B cell (primary cell): Measurements from ENCODE around the gene SMG1.

Experiments
- EZH2 ChIP-seq: IDR thresholded peaks from 2 replicates; pipeline ENCODE4 v1.6.1; 2012; ENCODE audit warnings: borderline replicate concordance, low read depth, mild to moderate bottlenecking, moderate library complexity, low read length; ENCODE audit not compliant: insufficient read depth, poor library complexity, severe bottlenecking
- TF ChIP-seq, protein P1 (sequence below): fragments of 200-600 bp; IDR thresholded peaks from one replicate; pipeline ENCODE4 v1.8.0; 2022; ENCODE audit warnings: antibody characterized with exemption, mild to moderate bottlenecking

DNA sequence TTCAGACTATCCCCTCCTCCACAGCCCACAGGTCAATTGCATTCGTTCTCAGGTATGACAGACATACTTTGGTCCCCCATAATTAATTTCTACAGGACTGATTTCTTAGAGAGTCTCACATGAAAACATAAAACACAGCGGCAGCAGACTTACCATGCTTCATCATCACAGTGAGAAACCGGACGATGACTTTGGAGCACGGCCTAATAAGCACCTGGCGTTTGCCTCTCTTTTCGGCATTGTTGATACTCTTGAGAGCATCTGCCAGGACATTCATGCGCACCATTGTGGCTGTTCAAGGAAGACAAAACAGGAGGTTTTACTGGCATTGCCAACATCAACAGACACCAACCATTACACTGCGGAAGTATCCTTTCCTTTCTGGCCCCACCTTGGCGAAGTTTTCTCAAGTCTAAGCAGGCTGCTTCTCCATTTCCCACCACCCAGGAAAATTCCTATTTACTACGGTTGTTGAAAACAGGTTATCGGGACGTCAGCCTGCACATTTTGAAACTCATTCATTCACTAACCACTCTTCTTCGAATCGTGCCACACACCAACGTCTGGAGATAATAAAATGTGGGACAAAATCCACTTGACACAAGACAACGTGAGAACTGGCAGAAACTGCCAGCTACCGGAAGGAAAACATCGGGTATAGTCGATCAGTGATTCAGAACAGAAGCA lies 137.2 kb downstream of the SMG1 start:
- TF ChIP-seq EZH2 = no peak
- TF ChIP-seq, protein P1, sequence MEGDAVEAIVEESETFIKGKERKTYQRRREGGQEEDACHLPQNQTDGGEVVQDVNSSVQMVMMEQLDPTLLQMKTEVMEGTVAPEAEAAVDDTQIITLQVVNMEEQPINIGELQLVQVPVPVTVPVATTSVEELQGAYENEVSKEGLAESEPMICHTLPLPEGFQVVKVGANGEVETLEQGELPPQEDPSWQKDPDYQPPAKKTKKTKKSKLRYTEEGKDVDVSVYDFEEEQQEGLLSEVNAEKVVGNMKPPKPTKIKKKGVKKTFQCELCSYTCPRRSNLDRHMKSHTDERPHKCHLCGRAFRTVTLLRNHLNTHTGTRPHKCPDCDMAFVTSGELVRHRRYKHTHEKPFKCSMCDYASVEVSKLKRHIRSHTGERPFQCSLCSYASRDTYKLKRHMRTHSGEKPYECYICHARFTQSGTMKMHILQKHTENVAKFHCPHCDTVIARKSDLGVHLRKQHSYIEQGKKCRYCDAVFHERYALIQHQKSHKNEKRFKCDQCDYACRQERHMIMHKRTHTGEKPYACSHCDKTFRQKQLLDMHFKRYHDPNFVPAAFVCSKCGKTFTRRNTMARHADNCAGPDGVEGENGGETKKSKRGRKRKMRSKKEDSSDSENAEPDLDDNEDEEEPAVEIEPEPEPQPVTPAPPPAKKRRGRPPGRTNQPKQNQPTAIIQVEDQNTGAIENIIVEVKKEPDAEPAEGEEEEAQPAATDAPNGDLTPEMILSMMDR = no peak
